HepG2 (cell line): ENCODE results near the gene MGAT2. TPM values are rescaled to one million over a fixed set of nuclear protein-coding genes. Genes with fewer than 3 reads are reported as not detected.

ENCODE experiments used
- HOXA7 ChIP-seq: sonication (generic); formaldehyde crosslinking; IDR thresholded peaks from 2 replicates; pipeline ENCODE4 v1.8.1; 2022; ENCODE audit warnings: mild to moderate bottlenecking, missing genetic modification reagents, moderate library complexity
- RARG ChIP-seq: sonication (generic); formaldehyde crosslinking; IDR thresholded peaks from 2 replicates; pipeline ENCODE4 v1.4.0; 2020; ENCODE audit warnings: low read depth, mild to moderate bottlenecking, missing genetic modification reagents
- RCOR2 ChIP-seq: IDR thresholded peaks from 2 replicates; pipeline ENCODE4 v1.6.1; 2016; ENCODE audit warnings: missing biosample characterization, missing genetic modification reagents
- XBP1 ChIP-seq: sonication (generic); formaldehyde crosslinking; IDR thresholded peaks from 2 replicates; pipeline ENCODE4 v1.5.0; 2020; ENCODE audit warnings: missing genetic modification reagents
- ZBTB20 ChIP-seq: sonication (generic); formaldehyde crosslinking; IDR thresholded peaks from 2 replicates; pipeline ENCODE4 v1.8.1; 2023; ENCODE audit warnings: missing genetic modification reagents, low read depth, mild to moderate bottlenecking, borderline replicate concordance
- ZNF138 ChIP-seq: sonication (generic); formaldehyde crosslinking; IDR thresholded peaks from 2 replicates; pipeline ENCODE4 v1.5.0; 2020; ENCODE audit warnings: mild to moderate bottlenecking, low read depth, missing genetic modification reagents
- ZNF205 ChIP-seq: IDR thresholded peaks from 2 replicates; pipeline ENCODE4 v1.6.1; 2018; ENCODE audit warnings: missing biosample characterization, missing genetic modification reagents
- ZNF382 ChIP-seq: sonication (generic); formaldehyde crosslinking; IDR thresholded peaks from 2 replicates; pipeline ENCODE4 v1.5.0; 2020; ENCODE audit warnings: missing genetic modification reagents, mild to moderate bottlenecking, borderline replicate concordance
- ZNF724P ChIP-seq: sonication (generic); formaldehyde crosslinking; IDR thresholded peaks from 2 replicates; pipeline ENCODE4 v1.8.0; 2022; ENCODE audit warnings: missing genetic modification reagents, borderline replicate concordance
- ZNF816 ChIP-seq: sonication (generic); formaldehyde crosslinking; IDR thresholded peaks from 2 replicates; pipeline ENCODE4 v1.8.0; 2022; ENCODE audit warnings: missing genetic modification reagents, mild to moderate bottlenecking, borderline replicate concordance
- polyA plus RNA-seq, 8 experiments: library from polyadenylated mRNA; depleted of rRNA in 3 of 8; stranded (reverse) in 7 of 8; unstranded in 1 of 8; fragments of >200 nt; fragmentation: Illumina TruSeq in 4 of 8; extraction: Trizol in 4 of 8; gene quantifications; 2 replicates each; pipeline versions ENCODE4 v1.2.1 to v1.2.3, GENCODE V29; 2011 to 2016; ENCODE audit warnings: low read depth in 4 of 8, missing spikeins in 1 of 8, mixed read lengths in 1 of 8; ENCODE audit not compliant: insufficient read depth in 1 of 8
- total RNA-seq, 5 experiments: library from RNA; depleted of rRNA; stranded (reverse); fragments of >200 nt; fragmentation: Illumina TruSeq; extraction: Trizol; gene quantifications; 2 replicates each; pipeline ENCODE4 v1.2.3, GENCODE V29; 2016; ENCODE audit warnings: low read depth in 1 of 5
- TF ChIP-seq, protein P1 (sequence below): sonication (generic); formaldehyde crosslinking; IDR thresholded peaks from 2 replicates; pipeline ENCODE4 v1.4.0; 2020; ENCODE audit warnings: missing genetic modification reagents
- TF ChIP-seq, protein P2 (sequence below): sonication (generic); formaldehyde crosslinking; IDR thresholded peaks from 2 replicates; pipeline ENCODE4 v1.4.0; 2020; ENCODE audit warnings: mild to moderate bottlenecking, missing genetic modification reagents, borderline replicate concordance
- TF ChIP-seq, protein P3 (sequence below): sonication (generic); formaldehyde crosslinking; IDR thresholded peaks from 2 replicates; pipeline ENCODE4 v1.4.0; 2020; ENCODE audit warnings: mild to moderate bottlenecking, missing genetic modification reagents, borderline replicate concordance
- TF ChIP-seq, protein P4 (sequence below): sonication (generic); formaldehyde crosslinking; IDR thresholded peaks from 2 replicates; pipeline ENCODE4 v1.4.0; 2020; ENCODE audit warnings: missing genetic modification reagents

Gene MGAT2
- total and polyA plus RNA-seq, 2 of the 13 experiments (the other 11 are each of a cell fraction or from before 2014, with no cell fraction given): 12.9 to 51.9 TPM

DNA sequence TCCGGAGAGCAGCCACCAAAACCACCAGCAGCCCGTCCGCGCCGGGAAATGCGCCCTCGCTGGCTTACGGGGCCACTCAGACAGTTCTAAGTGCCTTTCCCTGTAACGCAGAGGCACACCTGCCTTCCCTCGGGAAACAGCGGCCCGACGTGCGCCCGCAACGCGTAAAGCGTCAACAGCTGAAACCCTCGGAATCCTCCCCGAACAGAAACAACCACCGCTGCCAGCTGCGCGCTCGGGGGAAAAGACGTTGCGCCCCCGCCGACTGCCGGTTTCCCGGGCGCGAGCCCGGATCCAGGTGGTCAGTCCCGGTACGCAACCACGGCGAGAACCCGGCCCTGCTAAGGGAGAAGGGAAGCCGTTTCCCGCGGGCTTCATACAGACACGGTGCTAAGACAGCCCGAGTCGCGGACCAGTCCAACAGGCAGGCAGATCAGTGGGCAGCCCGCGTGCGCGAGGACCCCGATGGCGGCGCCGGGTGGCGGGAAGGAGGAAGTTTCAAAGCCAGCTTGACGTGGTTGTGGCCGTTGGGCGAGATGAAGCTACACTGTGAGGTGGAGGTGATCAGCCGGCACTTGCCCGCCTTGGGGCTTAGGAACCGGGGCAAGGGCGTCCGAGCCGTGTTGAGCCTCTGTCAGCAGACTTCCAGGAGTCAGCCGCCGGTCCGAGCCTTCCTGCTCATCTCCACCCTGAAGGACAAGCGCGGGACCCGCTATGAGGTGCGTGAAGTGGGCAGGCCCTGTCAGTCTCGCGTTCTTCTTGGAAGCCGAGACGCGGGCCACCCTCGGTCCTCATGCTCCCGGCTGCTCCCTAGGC lies 21.9 kb upstream of the MGAT2 start, which contains the start of gene LRR1 (continued):
- TF ChIP-seq HOXA7 (no peak), ZNF816 (CRISPR knock-in tag) (peak; percentile 83; the same call in 1 of the 2 replicates), RARG (CRISPR knock-in tag) (no peak), ZNF138 (peak; percentile 22), ZBTB20 (CRISPR knock-in tag) (peak; percentile 78; the same call in 1 of the 2 replicates), ZNF205 (peak; percentile 41; the same call in 1 of the 2 replicates), XBP1 (CRISPR knock-in tag) (0 out of 2 replicates have a peak, but pooled peaks have one; percentile 52), ZNF382 (CRISPR knock-in tag) (no peak), ZNF724P (CRISPR knock-in tag) (no peak), RCOR2 (CRISPR knock-in tag) (no peak)
- TF ChIP-seq, protein P1, sequence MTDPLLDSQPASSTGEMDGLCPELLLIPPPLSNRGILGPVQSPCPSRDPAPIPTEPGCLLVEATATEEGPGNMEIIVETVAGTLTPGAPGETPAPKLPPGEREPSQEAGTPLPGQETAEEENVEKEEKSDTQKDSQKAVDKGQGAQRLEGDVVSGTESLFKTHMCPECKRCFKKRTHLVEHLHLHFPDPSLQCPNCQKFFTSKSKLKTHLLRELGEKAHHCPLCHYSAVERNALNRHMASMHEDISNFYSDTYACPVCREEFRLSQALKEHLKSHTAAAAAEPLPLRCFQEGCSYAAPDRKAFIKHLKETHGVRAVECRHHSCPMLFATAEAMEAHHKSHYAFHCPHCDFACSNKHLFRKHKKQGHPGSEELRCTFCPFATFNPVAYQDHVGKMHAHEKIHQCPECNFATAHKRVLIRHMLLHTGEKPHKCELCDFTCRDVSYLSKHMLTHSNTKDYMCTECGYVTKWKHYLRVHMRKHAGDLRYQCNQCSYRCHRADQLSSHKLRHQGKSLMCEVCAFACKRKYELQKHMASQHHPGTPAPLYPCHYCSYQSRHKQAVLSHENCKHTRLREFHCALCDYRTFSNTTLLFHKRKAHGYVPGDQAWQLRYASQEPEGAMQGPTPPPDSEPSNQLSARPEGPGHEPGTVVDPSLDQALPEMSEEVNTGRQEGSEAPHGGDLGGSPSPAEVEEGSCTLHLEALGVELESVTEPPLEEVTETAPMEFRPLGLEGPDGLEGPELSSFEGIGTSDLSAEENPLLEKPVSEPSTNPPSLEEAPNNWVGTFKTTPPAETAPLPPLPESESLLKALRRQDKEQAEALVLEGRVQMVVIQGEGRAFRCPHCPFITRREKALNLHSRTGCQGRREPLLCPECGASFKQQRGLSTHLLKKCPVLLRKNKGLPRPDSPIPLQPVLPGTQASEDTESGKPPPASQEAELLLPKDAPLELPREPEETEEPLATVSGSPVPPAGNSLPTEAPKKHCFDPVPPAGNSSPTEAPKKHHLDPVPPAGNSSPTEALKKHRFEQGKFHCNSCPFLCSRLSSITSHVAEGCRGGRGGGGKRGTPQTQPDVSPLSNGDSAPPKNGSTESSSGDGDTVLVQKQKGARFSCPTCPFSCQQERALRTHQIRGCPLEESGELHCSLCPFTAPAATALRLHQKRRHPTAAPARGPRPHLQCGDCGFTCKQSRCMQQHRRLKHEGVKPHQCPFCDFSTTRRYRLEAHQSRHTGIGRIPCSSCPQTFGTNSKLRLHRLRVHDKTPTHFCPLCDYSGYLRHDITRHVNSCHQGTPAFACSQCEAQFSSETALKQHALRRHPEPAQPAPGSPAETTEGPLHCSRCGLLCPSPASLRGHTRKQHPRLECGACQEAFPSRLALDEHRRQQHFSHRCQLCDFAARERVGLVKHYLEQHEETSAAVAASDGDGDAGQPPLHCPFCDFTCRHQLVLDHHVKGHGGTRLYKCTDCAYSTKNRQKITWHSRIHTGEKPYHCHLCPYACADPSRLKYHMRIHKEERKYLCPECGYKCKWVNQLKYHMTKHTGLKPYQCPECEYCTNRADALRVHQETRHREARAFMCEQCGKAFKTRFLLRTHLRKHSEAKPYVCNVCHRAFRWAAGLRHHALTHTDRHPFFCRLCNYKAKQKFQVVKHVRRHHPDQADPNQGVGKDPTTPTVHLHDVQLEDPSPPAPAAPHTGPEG (CRISPR knock-in tag): peak; percentile 43; the same call in 1 of the 2 replicates
- TF ChIP-seq, protein P2, sequence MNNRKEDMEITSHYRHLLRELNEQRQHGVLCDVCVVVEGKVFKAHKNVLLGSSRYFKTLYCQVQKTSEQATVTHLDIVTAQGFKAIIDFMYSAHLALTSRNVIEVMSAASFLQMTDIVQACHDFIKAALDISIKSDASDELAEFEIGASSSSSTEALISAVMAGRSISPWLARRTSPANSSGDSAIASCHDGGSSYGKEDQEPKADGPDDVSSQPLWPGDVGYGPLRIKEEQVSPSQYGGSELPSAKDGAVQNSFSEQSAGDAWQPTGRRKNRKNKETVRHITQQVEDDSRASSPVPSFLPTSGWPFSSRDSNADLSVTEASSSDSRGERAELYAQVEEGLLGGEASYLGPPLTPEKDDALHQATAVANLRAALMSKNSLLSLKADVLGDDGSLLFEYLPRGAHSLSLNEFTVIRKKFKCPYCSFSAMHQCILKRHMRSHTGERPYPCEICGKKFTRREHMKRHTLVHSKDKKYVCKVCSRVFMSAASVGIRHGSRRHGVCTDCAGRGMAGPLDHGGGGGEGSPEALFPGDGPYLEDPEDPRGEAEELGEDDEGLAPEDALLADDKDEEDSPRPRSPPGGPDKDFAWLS: no peak
- TF ChIP-seq, protein P3, sequence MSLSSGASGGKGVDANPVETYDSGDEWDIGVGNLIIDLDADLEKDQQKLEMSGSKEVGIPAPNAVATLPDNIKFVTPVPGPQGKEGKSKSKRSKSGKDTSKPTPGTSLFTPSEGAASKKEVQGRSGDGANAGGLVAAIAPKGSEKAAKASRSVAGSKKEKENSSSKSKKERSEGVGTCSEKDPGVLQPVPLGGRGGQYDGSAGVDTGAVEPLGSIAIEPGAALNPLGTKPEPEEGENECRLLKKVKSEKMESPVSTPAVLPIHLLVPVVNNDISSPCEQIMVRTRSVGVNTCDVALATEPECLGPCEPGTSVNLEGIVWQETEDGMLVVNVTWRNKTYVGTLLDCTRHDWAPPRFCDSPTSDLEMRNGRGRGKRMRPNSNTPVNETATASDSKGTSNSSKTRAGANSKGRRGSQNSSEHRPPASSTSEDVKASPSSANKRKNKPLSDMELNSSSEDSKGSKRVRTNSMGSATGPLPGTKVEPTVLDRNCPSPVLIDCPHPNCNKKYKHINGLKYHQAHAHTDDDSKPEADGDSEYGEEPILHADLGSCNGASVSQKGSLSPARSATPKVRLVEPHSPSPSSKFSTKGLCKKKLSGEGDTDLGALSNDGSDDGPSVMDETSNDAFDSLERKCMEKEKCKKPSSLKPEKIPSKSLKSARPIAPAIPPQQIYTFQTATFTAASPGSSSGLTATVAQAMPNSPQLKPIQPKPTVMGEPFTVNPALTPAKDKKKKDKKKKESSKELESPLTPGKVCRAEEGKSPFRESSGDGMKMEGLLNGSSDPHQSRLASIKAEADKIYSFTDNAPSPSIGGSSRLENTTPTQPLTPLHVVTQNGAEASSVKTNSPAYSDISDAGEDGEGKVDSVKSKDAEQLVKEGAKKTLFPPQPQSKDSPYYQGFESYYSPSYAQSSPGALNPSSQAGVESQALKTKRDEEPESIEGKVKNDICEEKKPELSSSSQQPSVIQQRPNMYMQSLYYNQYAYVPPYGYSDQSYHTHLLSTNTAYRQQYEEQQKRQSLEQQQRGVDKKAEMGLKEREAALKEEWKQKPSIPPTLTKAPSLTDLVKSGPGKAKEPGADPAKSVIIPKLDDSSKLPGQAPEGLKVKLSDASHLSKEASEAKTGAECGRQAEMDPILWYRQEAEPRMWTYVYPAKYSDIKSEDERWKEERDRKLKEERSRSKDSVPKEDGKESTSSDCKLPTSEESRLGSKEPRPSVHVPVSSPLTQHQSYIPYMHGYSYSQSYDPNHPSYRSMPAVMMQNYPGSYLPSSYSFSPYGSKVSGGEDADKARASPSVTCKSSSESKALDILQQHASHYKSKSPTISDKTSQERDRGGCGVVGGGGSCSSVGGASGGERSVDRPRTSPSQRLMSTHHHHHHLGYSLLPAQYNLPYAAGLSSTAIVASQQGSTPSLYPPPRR: peak; percentile 66
- TF ChIP-seq, protein P4, sequence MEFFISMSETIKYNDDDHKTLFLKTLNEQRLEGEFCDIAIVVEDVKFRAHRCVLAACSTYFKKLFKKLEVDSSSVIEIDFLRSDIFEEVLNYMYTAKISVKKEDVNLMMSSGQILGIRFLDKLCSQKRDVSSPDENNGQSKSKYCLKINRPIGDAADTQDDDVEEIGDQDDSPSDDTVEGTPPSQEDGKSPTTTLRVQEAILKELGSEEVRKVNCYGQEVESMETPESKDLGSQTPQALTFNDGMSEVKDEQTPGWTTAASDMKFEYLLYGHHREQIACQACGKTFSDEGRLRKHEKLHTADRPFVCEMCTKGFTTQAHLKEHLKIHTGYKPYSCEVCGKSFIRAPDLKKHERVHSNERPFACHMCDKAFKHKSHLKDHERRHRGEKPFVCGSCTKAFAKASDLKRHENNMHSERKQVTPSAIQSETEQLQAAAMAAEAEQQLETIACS (CRISPR knock-in tag): 0 out of 2 replicates have a peak, but pooled peaks have one; percentile 41
